PFSK-1 (cell line): ENCODE data around the gene NME9.

Source experiments
- FOXP2 ChIP-seq: optimal IDR thresholded peaks from 2 replicates; pipeline ENCODE3; 2011; ENCODE audit warnings: borderline replicate concordance, control low read depth, inconsistent platforms; ENCODE audit not compliant: insufficient read depth; ENCODE audit errors: extremely low read length, extremely low read depth
- POLR2AphosphoS5 ChIP-seq: IDR thresholded peaks from 2 replicates; pipeline ENCODE4 v1.6.1; 2012; ENCODE audit warnings: low read depth, mild to moderate bottlenecking, control low read depth, low read length, moderate library complexity
- REST ChIP-seq, 2 experiments: IDR thresholded peaks; 2 replicates each; pipeline versions ENCODE4 v1.6.1 to v1.8.0; 2011 to 2012; ENCODE audit warnings: low read depth in 2 of 2, low read length in 2 of 2, control low read depth in 1 of 2, inconsistent platforms in 1 of 2, mild to moderate bottlenecking in 1 of 2, moderate library complexity in 1 of 2; ENCODE audit not compliant: insufficient read depth in 1 of 2
- SIN3A ChIP-seq: IDR thresholded peaks from 2 replicates; pipeline ENCODE4 v1.6.1; 2012; ENCODE audit warnings: mild to moderate bottlenecking, low read length, moderate library complexity, borderline replicate concordance; ENCODE audit not compliant: insufficient read depth
- TAF1 ChIP-seq: IDR thresholded peaks from 2 replicates; pipeline ENCODE4 v1.6.1; 2012; ENCODE audit warnings: low read length, control low read depth, borderline replicate concordance; ENCODE audit not compliant: insufficient read depth

NME9 gene

GRCh38 chr3:138334608-138335007 lies 5.0 kb upstream of the NME9 start:
- TF ChIP-seq REST (IDR thresholded peaks at IDR 0.05; ENCODE audit: insufficient read depth in 1 of 2, low read depth in 2 of 2, low read length in 2 of 2), result no peak
- TF ChIP-seq FOXP2, result no peak
- no peak for TF ChIP-seq TAF1
- TF ChIP-seq POLR2AphosphoS5, result no peak
- TF ChIP-seq SIN3A, result no peak

GRCh38 chr3:138332472-138333073 lies 2.9 kb upstream of the NME9 start:
- no peak for TF ChIP-seq POLR2AphosphoS5
- TF ChIP-seq TAF1, result no peak
- no peak for TF ChIP-seq SIN3A
- TF ChIP-seq FOXP2, result no peak
- TF ChIP-seq REST (IDR thresholded peaks at IDR 0.05; ENCODE audit: insufficient read depth in 1 of 2, low read depth in 2 of 2, low read length in 2 of 2), result no peak

GRCh38 chr3:138331143-138331894 lies 1.7 kb upstream of the NME9 start:
- TF ChIP-seq FOXP2, result no peak
- no peak for TF ChIP-seq TAF1
- TF ChIP-seq REST (IDR thresholded peaks at IDR 0.05; ENCODE audit: insufficient read depth in 1 of 2, low read depth in 2 of 2, low read length in 2 of 2), result no peak
- TF ChIP-seq POLR2AphosphoS5, result no peak
- TF ChIP-seq SIN3A, result no peak

GRCh38 chr3:138329984-138330293 lies 288 bp upstream of the NME9 start:
- TF ChIP-seq SIN3A (no peak), FOXP2 (no peak), REST (IDR thresholded peaks at IDR 0.05; ENCODE audit: insufficient read depth in 1 of 2, low read depth in 2 of 2, low read length in 2 of 2) (no peak), TAF1 (no peak), POLR2AphosphoS5 (no peak)
